ENCODE data around the gene EVX1.

EVX1 gene

GRCh38 chr7:27235387-27236311, 7.0 kb upstream of the EVX1 start:
- no peak for DNase-seq (ENCODE audit: low read depth in 3 of 3)

DNA sequence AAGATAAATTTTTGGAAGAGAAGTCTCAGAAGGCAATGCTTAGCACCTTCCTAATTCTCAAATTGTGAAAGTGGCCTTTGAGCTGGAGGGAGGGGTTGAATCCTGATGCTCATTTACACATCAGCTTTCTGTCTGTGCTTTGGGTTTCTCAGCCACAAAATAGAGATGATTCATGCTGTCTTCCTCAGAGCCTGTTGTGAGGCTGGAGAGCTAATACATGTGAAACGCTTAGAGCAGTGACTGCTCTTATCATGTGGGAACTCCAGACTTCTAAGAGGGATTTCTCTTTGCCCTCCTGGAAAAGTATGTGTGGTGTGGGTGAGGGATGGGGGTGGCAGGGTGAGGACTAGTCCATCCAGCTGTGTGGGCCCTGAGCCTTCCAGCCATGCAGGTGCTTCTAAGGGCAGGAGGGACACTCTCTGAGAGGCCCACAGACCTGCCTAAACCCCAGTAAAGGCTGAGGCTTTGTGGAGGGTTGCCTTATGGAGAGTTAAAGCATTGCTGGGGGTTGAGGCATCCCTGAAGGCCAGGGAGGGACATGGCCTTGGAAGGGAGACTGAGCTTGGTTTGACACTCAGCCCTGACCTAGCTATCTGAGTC, 4.8 kb upstream of the EVX1 start:
- no peak for DNase-seq (ENCODE audit: low read depth in 3 of 3)

DNA sequence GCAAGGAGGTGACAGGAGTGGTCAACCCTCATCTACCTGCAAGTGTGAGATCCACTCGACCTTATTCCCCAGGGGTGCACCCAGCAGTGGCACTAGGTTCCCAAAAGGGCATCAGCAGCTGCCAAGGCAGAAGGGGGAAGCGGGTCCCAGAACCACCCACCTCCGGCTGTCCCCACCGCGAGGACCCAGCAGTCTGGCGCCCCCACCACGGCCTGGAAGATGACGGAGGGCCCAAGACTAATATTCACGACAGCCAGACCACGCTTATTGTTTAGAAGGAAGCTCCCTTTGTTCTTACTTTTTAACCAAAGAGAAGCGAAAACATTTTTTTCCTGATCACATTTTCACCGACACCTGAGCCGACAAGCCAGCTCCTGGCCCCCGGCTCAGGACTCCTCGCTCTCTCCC, 3.6 kb upstream of the EVX1 start:
- no peak for DNase-seq (ENCODE audit: low read depth in 3 of 3)

GRCh38 chr7:27239387-27240014, 3.1 kb upstream of the EVX1 start:
- no peak for DNase-seq (ENCODE audit: low read depth in 3 of 3)

GRCh38 chr7:27240015-27240731, 2.4 kb upstream of the EVX1 start:
- DNase-seq (ENCODE audit: low read depth in 3 of 3), result no peak

DNA sequence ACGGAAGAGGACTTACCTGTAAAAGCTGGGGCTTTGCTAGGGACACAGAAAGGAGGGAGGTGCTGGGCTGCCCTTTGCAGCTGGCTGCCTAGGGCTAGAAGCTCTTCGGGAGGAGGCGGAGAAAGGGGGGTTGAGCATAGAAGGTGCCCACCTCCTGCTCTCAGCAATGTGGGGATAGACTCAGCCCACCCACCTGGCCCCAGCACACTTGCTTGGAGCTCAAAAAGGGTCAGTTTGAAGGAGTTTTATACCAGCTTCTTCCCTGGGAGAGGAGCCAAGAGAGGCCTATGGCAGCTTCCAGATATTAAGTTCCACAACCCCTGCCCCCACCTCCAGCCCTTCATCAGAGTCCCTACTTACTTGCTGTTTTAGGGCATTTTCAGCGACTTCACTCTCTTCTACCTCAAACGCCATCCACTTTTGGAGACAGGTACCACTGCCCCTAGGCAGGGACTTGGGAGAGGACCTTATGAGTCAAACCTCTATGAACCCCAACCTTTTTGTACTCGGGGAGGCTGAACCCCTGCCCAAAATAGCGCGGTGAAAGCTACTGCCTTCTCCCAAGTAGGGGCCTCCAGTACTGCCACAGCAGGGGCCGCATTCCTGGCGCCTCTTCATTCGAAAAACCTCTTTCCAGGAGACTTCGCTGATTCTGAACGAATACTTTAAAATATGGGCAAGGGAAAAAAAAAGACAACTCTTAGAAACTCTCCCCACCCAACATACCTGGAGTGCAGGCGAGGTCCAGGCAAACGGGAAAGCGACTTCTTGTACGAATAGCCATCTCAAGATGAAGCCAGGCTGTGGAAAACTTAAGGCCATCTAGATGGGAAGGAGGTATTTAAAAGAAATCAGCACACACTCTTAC, 1.2 kb upstream of the EVX1 start:
- no peak for DNase-seq (ENCODE audit: low read depth in 3 of 3)

GRCh38 chr7:27242154-27242553, 448 bp upstream of the EVX1 start:
- DNase-seq (ENCODE audit: low read depth in 3 of 3), result no peak

DNA sequence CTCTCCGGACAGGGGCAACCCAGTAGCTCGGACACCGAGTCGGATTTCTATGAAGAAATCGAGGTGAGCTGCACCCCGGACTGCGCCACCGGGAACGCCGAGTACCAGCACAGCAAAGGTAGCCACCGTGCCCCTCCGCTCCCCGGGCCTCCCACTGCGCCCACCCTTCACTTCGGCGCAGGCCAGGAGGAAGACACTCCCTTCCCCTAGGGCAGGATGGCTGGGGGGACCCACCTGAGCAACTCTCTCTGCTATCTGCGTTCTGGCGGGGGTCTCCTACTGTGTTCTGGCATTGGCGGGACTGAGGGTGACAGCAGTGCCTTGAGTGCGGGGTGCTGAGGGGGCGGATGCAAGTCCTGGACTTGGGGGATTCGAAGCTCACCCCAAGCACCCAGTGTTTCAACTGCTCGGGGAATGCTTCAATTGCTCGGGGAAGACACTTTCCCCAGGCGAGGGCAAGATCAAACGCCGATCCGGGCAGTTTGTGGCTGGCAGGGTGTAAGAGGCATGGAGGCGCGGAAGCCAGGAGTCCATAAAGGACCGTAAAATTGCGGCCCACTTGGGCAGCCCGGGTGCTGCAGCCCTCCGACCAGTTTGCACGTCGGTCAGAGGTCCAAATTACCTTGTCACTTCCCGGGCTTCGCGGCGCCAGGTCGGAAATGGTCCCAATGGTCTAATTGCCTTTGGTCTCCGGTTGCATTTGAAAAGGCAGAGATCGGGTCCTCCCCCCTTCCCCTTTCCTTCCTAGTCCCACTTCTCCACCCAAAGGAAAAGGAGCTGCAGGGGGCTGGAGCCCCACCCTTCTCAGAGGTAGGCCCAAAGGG, 950 bp downstream of the EVX1 start:
- no peak for DNase-seq (ENCODE audit: low read depth in 3 of 3)

GRCh38 chr7:27244488-27245123, 2.0 kb downstream of the EVX1 start:
- no peak for DNase-seq (ENCODE audit: low read depth in 3 of 3)

GRCh38 chr7:27245124-27245797, 2.7 kb downstream of the EVX1 start:
- DNase-seq (ENCODE audit: low read depth in 3 of 3), result no peak

DNA sequence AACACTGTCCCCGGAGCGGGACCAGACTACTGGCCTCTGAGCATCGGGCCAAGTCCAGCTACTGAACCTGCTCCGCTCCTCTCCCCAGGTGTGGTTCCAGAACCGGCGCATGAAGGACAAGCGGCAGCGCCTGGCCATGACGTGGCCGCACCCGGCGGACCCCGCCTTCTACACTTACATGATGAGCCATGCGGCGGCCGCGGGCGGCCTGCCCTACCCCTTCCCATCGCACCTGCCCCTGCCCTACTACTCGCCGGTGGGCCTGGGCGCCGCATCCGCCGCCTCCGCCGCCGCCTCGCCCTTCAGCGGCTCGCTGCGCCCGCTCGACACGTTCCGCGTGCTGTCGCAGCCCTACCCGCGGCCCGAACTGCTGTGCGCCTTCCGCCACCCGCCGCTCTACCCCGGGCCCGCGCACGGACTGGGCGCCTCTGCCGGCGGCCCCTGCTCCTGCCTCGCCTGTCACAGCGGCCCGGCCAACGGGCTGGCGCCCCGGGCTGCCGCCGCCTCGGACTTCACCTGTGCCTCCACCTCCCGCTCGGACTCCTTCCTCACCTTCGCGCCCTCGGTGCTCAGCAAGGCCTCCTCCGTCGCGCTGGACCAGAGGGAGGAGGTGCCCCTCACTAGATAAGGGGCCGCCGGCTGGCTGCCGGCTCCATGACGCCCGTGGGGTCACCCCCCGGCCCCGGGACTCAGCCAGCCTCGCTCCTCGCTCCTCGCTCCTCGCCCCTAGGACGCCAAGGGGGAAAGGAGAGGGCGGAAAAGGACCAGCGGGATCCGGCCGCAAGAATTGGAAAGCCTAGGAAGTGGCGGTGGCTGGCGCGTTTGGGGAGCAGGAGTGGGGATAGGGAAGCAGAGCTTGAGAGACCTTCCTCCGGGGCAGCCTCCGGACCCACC, 3.4 kb downstream of the EVX1 start:
- no peak for DNase-seq (ENCODE audit: low read depth in 3 of 3)

DNA sequence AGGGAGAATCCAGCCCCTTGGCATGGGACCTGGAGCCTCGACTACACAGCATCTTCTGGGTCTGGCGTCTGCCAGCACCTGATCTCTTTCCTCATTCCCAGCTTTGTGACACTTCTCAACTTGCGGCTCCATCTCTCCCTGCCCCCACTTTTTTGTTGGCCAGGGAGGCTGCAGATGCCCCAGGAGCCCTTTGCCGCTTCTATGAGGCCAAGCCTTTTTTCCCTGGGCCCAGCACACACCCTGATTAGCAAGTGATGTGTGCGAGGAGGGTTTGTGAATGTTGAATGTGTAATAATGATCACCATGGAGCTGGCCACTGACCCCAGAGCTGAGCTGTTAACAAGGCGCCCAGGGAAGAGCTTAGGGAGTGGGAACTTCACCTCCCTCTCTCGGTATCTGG, 4.4 kb downstream of the EVX1 start:
- no peak for DNase-seq (ENCODE audit: low read depth in 3 of 3)

- no peak for DNase-seq (ENCODE audit: low read depth in 3 of 3)
Measured at GRCh38 chr7:27247452-27248426, 5.1 kb downstream of the EVX1 start.

GRCh38 chr7:27248427-27248806, 5.8 kb downstream of the EVX1 start:
- DNase-seq (ENCODE audit: low read depth in 3 of 3), result no peak

- no peak for DNase-seq (ENCODE audit: low read depth in 3 of 3)
Measured at GRCh38 chr7:27248911-27249723, 6.5 kb downstream of the EVX1 start.
